Measurements from ENCODE around the gene AFG1L.

Gene AFG1L

DNA sequence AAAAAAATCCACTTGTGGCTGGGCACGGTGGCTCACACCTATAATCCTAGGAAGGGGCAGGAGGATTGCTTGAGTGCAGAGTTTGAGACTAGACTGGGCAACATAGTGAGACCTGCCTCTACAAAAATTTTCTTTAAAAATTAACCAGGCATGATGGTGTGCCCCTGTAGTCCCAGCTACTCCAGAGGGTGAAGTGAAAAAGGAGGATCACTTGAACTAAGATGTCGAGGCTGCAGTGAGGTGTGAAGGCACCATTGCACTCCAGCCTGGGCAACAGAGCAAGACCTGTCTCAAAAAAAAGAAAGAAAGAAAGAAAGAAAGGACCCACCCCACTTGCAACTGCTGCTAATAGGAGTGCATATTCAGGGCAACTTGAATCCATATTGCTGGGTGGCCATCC is 20.3 kb upstream of the AFG1L start:
- H3K4me3 ChIP-seq (ENCODE audit: control insufficient read depth, low read depth, low read length) = no peak overlapping the region
- TF ChIP-seq, protein P1, sequence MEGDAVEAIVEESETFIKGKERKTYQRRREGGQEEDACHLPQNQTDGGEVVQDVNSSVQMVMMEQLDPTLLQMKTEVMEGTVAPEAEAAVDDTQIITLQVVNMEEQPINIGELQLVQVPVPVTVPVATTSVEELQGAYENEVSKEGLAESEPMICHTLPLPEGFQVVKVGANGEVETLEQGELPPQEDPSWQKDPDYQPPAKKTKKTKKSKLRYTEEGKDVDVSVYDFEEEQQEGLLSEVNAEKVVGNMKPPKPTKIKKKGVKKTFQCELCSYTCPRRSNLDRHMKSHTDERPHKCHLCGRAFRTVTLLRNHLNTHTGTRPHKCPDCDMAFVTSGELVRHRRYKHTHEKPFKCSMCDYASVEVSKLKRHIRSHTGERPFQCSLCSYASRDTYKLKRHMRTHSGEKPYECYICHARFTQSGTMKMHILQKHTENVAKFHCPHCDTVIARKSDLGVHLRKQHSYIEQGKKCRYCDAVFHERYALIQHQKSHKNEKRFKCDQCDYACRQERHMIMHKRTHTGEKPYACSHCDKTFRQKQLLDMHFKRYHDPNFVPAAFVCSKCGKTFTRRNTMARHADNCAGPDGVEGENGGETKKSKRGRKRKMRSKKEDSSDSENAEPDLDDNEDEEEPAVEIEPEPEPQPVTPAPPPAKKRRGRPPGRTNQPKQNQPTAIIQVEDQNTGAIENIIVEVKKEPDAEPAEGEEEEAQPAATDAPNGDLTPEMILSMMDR (IDR thresholded peaks at IDR 0.05; ENCODE audit: control insufficient read depth, insufficient read depth, low read depth, low read length, missing control alignments) = no peak
- no peak for DNase-seq (ENCODE audit: low read depth)

- no peak for DNase-seq (ENCODE audit: low read depth)
- H3K4me3 ChIP-seq (ENCODE audit: control insufficient read depth, low read depth, low read length) = no peak overlapping the region
- TF ChIP-seq, protein P1 (IDR thresholded peaks at IDR 0.05; ENCODE audit: control insufficient read depth, insufficient read depth, low read depth, low read length, missing control alignments) = no peak
These were observed 18.9 kb upstream of the AFG1L start for GRCh38 chr6:108275976-108276375.

DNA sequence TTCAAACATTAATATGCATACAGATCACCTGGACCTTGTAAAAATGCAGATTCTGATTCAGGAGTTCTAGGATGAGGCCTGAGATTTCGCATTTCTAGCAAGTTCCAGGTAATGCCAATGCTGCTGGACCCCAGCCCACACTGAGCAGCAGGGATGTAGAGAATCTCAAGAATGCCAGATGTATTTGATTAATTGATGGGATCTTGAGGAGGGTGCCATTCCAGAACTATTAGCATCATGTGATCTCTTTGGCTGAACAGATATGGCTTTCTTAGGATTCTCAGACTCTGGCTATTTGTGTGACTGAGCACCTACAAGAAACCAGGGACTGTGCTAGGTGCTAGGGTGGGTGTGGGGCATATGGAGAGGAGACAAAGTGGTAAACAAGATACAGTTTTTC is 17.6 kb upstream of the AFG1L start:
- TF ChIP-seq, protein P1 (IDR thresholded peaks at IDR 0.05; ENCODE audit: control insufficient read depth, insufficient read depth, low read depth, low read length, missing control alignments) = no peak
- no peak for DNase-seq (ENCODE audit: low read depth)
- no peak overlapping the region for H3K4me3 ChIP-seq (ENCODE audit: control insufficient read depth, low read depth, low read length)

DNA sequence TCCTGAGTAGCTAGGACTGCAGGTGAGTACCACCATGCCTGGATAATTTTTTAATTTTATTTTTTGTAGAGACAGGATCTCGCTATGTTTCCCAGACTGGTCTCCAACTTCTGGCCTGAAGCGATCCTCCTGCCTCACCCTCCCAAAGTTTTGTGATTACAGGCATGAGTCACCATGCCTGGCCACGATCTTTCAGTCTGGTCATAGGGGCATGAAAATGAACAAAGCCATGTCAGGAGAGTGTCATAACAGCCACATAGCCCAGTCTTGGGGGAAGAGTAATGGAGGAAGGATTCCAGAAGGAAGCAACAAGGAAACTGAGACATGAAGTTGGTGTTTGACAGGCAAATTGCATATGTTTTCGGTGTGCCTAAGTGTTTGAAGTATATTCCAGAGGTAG is 17.0 kb upstream of the AFG1L start:
- no peak for DNase-seq (ENCODE audit: low read depth)
- TF ChIP-seq, protein P1 (IDR thresholded peaks at IDR 0.05; ENCODE audit: control insufficient read depth, insufficient read depth, low read depth, low read length, missing control alignments) = no peak
- H3K4me3 ChIP-seq (ENCODE audit: control insufficient read depth, low read depth, low read length) = no peak overlapping the region

- DNase-seq (ENCODE audit: low read depth) = no peak
- no peak overlapping the region for H3K4me3 ChIP-seq (ENCODE audit: control insufficient read depth, low read depth, low read length)
- TF ChIP-seq, protein P1 (IDR thresholded peaks at IDR 0.05; ENCODE audit: control insufficient read depth, insufficient read depth, low read depth, low read length, missing control alignments) = no peak
These were observed 9.5 kb upstream of the AFG1L start for GRCh38 chr6:108285381-108285780.

DNA sequence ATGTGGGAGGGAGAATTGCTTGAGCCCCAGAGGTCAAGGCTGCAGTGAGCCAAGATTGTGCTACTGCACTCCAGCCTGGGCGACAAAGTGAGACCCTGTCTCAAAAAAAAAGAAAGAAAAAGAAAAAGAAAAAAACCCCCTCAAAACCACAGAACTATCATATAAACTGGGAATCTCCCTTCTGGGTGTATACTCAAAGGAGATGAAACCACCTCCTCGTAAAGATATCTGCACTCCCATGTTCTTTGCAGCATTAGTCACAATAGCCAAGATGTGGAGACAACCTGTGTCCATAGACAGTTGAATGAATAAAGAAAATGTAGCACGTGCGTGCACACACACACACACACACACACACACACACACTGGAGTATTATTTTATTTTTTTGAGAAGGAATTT is 8.5 kb upstream of the AFG1L start:
- DNase-seq (ENCODE audit: low read depth) = no peak
- TF ChIP-seq, protein P1 (IDR thresholded peaks at IDR 0.05; ENCODE audit: control insufficient read depth, insufficient read depth, low read depth, low read length, missing control alignments) = no peak

GRCh38 chr6:108287373-108287772 is 7.5 kb upstream of the AFG1L start:
- DNase-seq (ENCODE audit: low read depth) = no peak
- H3K4me3 ChIP-seq (ENCODE audit: control insufficient read depth, low read depth, low read length) = no peak overlapping the region
- TF ChIP-seq, protein P1 (IDR thresholded peaks at IDR 0.05; ENCODE audit: control insufficient read depth, insufficient read depth, low read depth, low read length, missing control alignments) = no peak

More for the DNA sequence above, 8.5 kb upstream of the AFG1L start:
- no peak overlapping the region for H3K4me3 ChIP-seq (ENCODE audit: control insufficient read depth, low read depth, low read length)

All from AG09309 (cell line).